GM21717 (cell line): Measurements from ENCODE around the gene XAB2.

Source experiments
- ATAC-seq: cut with Tn5 transposase; IDR thresholded peaks from one replicate; pipeline ENCODE4 v1.9.1; 2021; ENCODE audit warnings: mild to moderate bottlenecking, moderate library complexity; ENCODE audit not compliant: unreplicated experiment

XAB2 gene

GRCh38 chr19:7612282-7613274 lies 16.8 kb downstream of the XAB2 start:
- no peak for ATAC-seq

GRCh38 chr19:7611541-7612279 lies 17.6 kb downstream of the XAB2 start:
- ATAC-seq, result no peak

DNA sequence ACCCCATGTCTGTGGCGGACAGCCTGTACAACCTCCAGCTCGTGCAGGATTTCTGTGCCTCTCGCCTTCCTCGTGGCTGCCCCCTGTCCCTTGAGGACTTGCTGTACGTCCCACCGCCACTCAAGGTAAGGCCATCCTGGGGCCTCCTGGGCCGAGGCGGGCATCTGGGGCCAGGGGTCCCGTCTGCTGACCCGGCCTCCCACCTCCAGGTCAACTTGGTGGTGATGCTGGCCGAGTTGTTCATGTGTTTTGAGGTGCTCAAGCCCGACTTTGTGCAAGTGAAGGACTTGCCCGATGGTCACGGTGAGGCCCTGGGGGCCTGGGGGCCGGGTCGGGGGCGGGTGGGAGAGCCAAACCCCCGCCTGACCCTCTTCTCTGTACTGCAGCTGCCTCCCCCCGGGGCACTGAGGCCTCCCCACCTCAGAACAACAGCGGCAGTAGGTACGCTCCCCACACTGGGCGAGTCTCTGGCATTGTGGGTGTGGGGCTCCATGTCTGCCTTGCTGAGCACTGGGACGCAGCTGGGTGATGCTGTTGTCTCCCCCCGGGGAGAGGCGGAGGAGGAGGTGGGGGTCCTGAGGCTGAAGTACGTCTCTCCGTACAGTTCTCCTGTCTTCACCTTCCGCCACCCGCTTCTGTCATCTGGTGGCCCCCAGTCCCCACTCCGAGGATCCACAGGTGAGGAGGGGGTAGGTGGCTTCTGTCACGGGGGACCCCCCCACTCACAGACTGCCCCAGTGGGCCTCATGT lies 18.7 kb downstream of the XAB2 start:
- no peak for ATAC-seq

- ATAC-seq, result no peak
Measured at GRCh38 chr19:7607874-7608560, 21.3 kb downstream of the XAB2 start.

- ATAC-seq, result no peak
Measured at GRCh38 chr19:7607212-7607873, 22.0 kb downstream of the XAB2 start.

DNA sequence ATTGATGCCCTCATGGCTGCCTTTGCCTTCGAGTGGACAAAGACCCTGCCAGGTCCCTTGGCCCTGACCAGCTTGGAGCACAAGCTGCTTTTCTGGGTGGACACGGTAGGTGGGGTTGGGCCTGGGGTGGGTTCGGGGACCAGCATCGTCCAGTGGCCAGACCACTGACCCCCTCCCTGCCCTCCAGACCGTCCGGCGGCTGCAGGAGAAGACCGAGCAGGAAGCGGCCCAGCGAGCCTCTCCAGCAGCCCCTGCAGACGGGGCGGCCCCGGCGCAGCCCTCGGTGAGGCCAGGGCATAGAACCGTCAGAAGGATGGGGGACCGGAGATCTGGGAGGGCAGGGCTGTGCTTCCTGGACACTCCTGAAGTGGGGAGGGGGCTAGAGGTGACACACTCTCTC lies 23.1 kb downstream of the XAB2 start:
- ATAC-seq, result no peak

GRCh38 chr19:7605490-7606222 lies 23.7 kb downstream of the XAB2 start:
- no peak for ATAC-seq

DNA sequence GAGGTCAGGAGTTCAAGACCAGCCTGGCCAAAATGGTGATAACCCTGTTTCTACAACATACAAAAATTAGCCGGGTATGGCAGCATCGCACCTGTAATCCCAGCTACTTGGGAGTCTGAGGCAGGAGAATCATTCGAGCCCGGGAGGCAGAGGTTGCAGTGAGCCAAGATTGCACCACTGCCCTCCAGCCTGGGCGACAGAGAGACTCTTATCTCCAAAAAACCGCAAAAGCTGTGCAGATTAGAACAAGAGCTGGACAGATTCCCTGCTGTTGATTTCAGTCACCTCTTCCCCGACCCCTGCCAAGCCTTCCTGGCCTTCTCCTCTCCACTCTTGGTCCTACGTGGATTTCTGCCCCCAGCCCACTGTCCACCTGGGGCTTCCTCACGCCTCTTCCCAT lies 25.4 kb downstream of the XAB2 start:
- no peak for ATAC-seq

GRCh38 chr19:7602935-7603497 lies 26.3 kb downstream of the XAB2 start:
- no peak for ATAC-seq

GRCh38 chr19:7602240-7602934 lies 27.0 kb downstream of the XAB2 start:
- no peak for ATAC-seq

DNA sequence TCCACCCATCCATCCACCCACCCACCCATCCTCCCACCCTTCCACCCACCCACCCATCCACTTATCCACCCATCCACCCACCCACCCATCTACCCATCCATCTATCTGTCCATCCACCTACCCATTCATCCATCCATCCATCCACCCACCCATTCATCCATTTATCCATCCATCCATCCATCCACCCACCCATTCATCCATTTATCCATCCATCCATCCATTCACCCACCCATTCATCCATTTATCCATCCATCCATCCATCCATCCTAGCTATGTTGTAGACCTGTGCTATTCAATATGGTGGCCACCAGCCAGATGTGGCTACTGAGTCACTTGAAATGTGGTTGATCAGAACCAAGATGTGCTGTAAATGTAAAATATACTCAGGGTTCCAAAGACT lies 28.6 kb downstream of the XAB2 start:
- no peak for ATAC-seq

DNA sequence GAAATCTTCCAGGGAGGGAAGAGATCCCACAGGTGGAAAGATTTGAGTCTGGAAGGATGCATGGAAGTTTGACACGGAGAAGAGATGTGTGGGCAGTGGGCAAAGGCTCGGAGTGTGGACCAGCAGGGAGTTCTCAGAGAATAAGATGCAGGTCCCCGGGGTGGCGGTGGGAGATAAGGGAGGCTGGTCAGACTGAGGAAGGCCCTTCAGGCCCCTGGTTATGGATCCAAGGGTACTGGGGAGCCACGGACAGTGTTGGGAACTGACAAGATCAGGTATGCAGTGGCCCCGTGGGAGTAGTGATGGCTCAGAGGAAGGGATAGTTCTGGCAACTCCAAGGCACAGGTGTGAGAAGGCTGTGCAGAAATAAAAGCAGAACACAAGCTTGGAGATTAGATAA lies 31.2 kb downstream of the XAB2 start:
- ATAC-seq, result no peak

DNA sequence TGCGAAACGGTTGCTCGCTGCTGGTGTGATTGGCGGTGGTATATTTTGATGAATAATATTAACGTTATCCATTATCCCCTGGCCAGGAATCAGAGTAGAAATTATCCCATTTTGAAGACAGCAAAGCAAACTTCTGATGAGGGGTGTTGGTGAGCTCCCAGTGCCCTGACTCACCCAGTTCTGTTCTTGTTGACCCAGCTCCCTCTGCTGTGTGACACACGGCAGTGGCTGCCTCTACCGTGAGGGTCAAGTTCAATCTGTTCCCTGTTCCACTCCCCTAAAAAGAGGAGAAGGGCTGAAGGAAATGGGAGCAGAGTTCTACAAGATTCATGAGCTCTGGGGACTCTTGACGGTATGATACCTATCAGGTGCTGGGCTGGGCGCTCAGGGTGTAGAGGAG lies 31.7 kb downstream of the XAB2 start:
- ATAC-seq, result no peak

GRCh38 chr19:7596211-7596937 lies 33.0 kb downstream of the XAB2 start:
- ATAC-seq, result no peak

DNA sequence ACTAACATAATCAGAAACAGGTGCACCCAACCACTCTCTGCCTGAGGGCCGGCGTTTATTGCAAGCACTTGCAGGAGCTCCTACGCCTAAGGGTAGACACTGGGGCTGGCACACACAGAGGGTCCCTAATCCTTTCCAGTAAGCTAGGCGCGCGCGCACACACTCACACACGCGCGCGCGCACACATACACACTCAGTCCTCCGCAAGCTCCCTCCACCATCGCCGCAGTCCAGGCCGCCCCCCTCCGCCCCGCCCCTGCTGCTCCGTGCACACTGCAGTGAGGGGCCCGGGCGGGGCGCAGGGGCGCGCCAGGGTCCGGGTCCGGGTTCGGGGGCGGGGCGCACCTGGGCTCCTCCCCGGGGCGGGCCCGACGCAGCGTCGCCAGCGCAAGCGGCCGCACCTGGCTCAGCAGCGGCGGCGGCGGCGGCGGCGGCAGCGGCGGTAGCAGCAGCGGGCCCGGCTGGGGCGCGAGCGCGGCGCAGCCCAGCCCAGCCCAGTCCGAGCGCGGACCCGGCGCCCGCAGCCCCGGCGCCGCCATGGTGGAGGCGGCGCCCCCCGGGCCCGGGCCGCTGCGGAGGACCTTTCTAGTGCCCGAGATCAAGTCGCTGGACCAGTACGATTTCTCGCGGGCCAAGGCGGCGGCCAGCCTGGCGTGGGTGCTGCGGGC lies 33.7 kb downstream of the XAB2 start, which contains the start of gene CAMSAP3:
Gene CAMSAP3, plus strand, starts transcription at position 398 of the 668 bp plus-strand sequence. Its CDS starts 140 bp downstream, at position 538.
- ATAC-seq, result no peak

DNA sequence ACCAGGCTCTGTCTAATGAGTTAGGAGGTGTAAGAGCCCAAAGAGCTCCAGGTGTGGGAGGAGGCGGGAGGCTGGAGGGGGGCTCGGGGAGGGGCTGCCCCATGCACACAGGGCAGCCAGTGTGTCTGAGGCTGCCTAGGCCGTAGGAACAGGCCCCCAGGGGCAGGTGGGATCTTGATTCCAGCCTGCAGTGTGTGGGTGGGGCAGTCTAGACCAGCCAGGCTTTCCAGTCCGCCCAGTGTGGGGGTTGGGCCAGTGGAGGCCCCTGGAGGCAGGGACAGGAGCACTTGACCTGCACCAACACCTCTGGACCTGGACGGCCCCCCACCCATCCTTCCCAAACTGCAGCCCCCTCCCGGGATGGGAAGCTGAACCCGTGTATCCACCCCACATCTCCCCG lies 39.1 kb downstream of the XAB2 start:
- no peak for ATAC-seq

DNA sequence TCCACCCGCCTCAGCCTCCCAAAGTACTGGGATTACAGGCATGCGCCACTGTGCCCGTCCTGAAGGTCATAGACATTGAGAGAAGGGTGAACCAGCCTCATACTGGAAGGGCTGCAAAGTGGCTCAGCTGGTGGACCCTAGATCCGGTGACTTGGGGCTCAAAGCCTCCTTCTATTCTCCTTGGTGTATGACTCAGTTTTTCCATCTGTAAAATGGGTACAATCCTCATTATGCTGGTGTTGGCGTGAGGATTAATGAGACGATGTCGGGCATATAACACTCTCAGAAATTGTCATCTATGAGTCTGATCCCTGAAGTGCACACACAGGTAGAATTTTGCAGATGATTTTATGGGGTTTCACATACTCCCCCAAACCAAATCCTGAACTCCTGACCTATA lies 39.5 kb downstream of the XAB2 start:
- no peak for ATAC-seq
